Liver (tissue), 9 donors: ENCODE results near the gene TP53I11. TPM values are rescaled to one million over a fixed set of nuclear protein-coding genes. Genes with fewer than 3 reads are reported as not detected.

Source experiments
- DNase-seq: peaks from one replicate; pipeline ENCODE4 v3.0.0-alpha.2; 2017; ENCODE audit warnings: low spot score
- H3K27ac ChIP-seq, 2 donors: one replicate each; pipeline ENCODE4 v1.7.0; 2013; ENCODE audit warnings: inconsistent platforms in 2 of 2, low read length in 2 of 2, control low read depth in 1 of 2, low read depth in 1 of 2, mild to moderate bottlenecking in 1 of 2
- H3K27me3 ChIP-seq, 4 donors: one replicate each; pipeline versions ENCODE4 v1.6.1 to v1.7.0; 2013; ENCODE audit warnings: low read length in 3 of 4, inconsistent platforms in 1 of 4, mild to moderate bottlenecking in 1 of 4, moderate library complexity in 1 of 4; ENCODE audit not compliant: control insufficient read depth in 4 of 4, insufficient read depth in 4 of 4
- H3K36me3 ChIP-seq, 4 donors: one replicate each; pipeline versions ENCODE4 v1.6.1 to v1.7.0; 2013; ENCODE audit warnings: low read length in 3 of 4, mild to moderate bottlenecking in 3 of 4, low read depth in 1 of 4, moderate library complexity in 1 of 4; ENCODE audit not compliant: control insufficient read depth in 4 of 4, insufficient read depth in 3 of 4
- H3K4me1 ChIP-seq, 4 donors: one replicate each; pipeline versions ENCODE4 v1.6.1 to v1.7.0; 2013; ENCODE audit warnings: low read length in 3 of 4, mild to moderate bottlenecking in 3 of 4, moderate library complexity in 1 of 4; ENCODE audit not compliant: control insufficient read depth in 4 of 4, insufficient read depth in 4 of 4
- H3K4me3 ChIP-seq, 3 donors: one replicate each; pipeline versions ENCODE4 v1.6.1 to v1.7.0; 2013; ENCODE audit warnings: low read length in 3 of 3, control low read depth in 1 of 3, low read depth in 1 of 3, mild to moderate bottlenecking in 1 of 3
- H3K9ac ChIP-seq, 2 donors: one replicate each; pipeline ENCODE4 v1.7.0; 2013; ENCODE audit warnings: low read length in 2 of 2, mild to moderate bottlenecking in 2 of 2, moderate library complexity in 2 of 2, control low read depth in 1 of 2, low read depth in 1 of 2
- H3K9me3 ChIP-seq, 4 donors: one replicate each; pipeline versions ENCODE4 v1.6.1 to v1.7.0; 2013; ENCODE audit warnings: low read length in 3 of 4; ENCODE audit not compliant: control insufficient read depth in 4 of 4
- ATF3 ChIP-seq: IDR thresholded peaks from 2 replicates; pipeline ENCODE4 v1.6.1; 2016; ENCODE audit warnings: antibody characterized with exemption
- CTCF ChIP-seq: fragments of 150-350 bp; IDR thresholded peaks from 2 replicates; pipeline ENCODE4 v1.5.1; 2017; ENCODE audit warnings: improper control_type of control experiment, low read depth, low read length; ENCODE audit not compliant: missing input control
- EGR1 ChIP-seq, 2 donors: IDR thresholded peaks; 2 replicates each; pipeline ENCODE4 v1.6.1; 2016 to 2018; ENCODE audit warnings: antibody characterized with exemption in 2 of 2, low read depth in 2 of 2
- FOXA2 ChIP-seq: IDR thresholded peaks from 2 replicates; pipeline ENCODE4 v1.6.1; 2016; ENCODE audit warnings: antibody characterized with exemption
- GABPA ChIP-seq, 2 donors: IDR thresholded peaks in 1 of 2; conservative IDR thresholded peaks in 1 of 2; 2 replicates each; pipeline ENCODE4 v1.6.1; 2016; ENCODE audit warnings: antibody characterized with exemption in 2 of 2, mild to moderate bottlenecking in 1 of 2, moderate library complexity in 1 of 2
- HNF4A ChIP-seq, 2 donors: conservative IDR thresholded peaks; 2 replicates each; pipeline ENCODE4 v1.6.1; 2016; ENCODE audit warnings: antibody characterized with exemption in 2 of 2, mild to moderate bottlenecking in 2 of 2
- HNF4G ChIP-seq: IDR thresholded peaks from 2 replicates; pipeline ENCODE4 v1.6.1; 2016; ENCODE audit warnings: antibody characterized with exemption
- JUND ChIP-seq, 2 donors: IDR thresholded peaks; 2 replicates each; pipeline ENCODE4 v1.6.1; 2016; ENCODE audit warnings: antibody characterized with exemption in 2 of 2
- MAX ChIP-seq: IDR thresholded peaks from 2 replicates; pipeline ENCODE4 v1.6.1; 2016; ENCODE audit warnings: antibody characterized with exemption
- NR2F2 ChIP-seq: IDR thresholded peaks from 2 replicates; pipeline ENCODE4 v1.6.1; 2016; ENCODE audit warnings: antibody characterized with exemption
- RAD21 ChIP-seq, 2 donors: IDR thresholded peaks; 2 replicates each; pipeline ENCODE4 v1.6.1; 2016; ENCODE audit warnings: antibody characterized with exemption in 2 of 2, mild to moderate bottlenecking in 2 of 2
- RXRA ChIP-seq, 2 donors: IDR thresholded peaks; 2 replicates each; pipeline ENCODE4 v1.6.1; 2017 to 2018; ENCODE audit warnings: antibody characterized with exemption in 2 of 2, mild to moderate bottlenecking in 1 of 2
- SP1 ChIP-seq: IDR thresholded peaks from 2 replicates; pipeline ENCODE4 v1.6.1; 2018; ENCODE audit warnings: antibody characterized with exemption, mild to moderate bottlenecking
- TAF1 ChIP-seq: conservative IDR thresholded peaks from 2 replicates; pipeline ENCODE4 v1.6.1; 2016; ENCODE audit warnings: antibody characterized with exemption, mild to moderate bottlenecking
- YY1 ChIP-seq: IDR thresholded peaks from 2 replicates; pipeline ENCODE4 v1.6.1; 2016; ENCODE audit warnings: antibody characterized with exemption, mild to moderate bottlenecking
- ZBTB33 ChIP-seq: IDR thresholded peaks from 2 replicates; pipeline ENCODE4 v1.6.1; 2016; ENCODE audit warnings: antibody characterized with exemption
- WGBS: extraction: QIAGEN DNeasy Blood & Tissue Kit; methylation state at CpG from one replicate; pipeline ENCODE4 v1.1.7; 2013; 5-methylcytosine and 5-hydroxymethylcytosine counted together
- polyA plus RNA-seq, 2 donors: library from polyadenylated mRNA; stranded (reverse) in 1 of 2; unstranded in 1 of 2; fragments of 200-250 nt in 1 of 2; fragments of >200 nt in 1 of 2; fragmentation: Nextera tagmentation in 1 of 2; extraction: Ambion mirVana in 1 of 2; gene quantifications; one replicate each; pipeline versions ENCODE4 v1.2.1 to v1.2.3, GENCODE V29; 2013 to 2015
- total RNA-seq, 2 donors: library from RNA; depleted of rRNA; stranded (reverse); fragments of >200 nt; gene quantifications; one replicate each; pipeline ENCODE4 v1.2.3, GENCODE V29; 2014
- donor health status: healthy.
- donor health status: healthy.
- donor health status: healthy.
- donor health status: healthy.
- donor health status: healthy.

TP53I11 gene
- total and polyA plus RNA-seq, 4 donors: 3.6 to 16.0 (median 8.3) TPM

- no peak for DNase-seq
- Histone ChIP-seq H3K9ac (no peak overlapping the region), H3K27ac (no peak overlapping the region), H3K4me1 (no peaks in the 10 kb centered on the region), H3K4me3 (no peak overlapping the region), H3K36me3 (no peaks in the 10 kb centered on the region), H3K9me3 (no peaks in the 10 kb centered on the region), H3K27me3 (no peaks in the 10 kb centered on the region)
- 93% methylated on average over 3 of the region's 3 CpGs for WGBS
- TF ChIP-seq SP1 (no peak), HNF4A (conservative IDR thresholded peaks at IDR 0.05) (no peak), HNF4G (no peak)
These were observed 63.0 kb downstream of the TP53I11 start for GRCh38 chr11:44887636-44888035.

- H3K27me3 ChIP-seq: no peaks in the 10 kb centered on the region
- H3K9ac ChIP-seq: no peak overlapping the region
- WGBS: 76% methylated on average over 3 of the region's 3 CpGs
- H3K4me1 ChIP-seq: no peaks in the 10 kb centered on the region
- H3K36me3 ChIP-seq: no peaks in the 10 kb centered on the region
- DNase-seq: no peak
- H3K27ac ChIP-seq: no peak overlapping the region
- H3K9me3 ChIP-seq: no peaks in the 10 kb centered on the region
- no peak for TF ChIP-seq CTCF
- TF ChIP-seq RAD21 (IDR thresholded peaks at IDR 0.05): no peak
- no peak for TF ChIP-seq GABPA (IDR thresholded peaks at IDR 0.05 in 1 of 2, conservative IDR thresholded peaks at IDR 0.05 in 1 of 2)
- TF ChIP-seq ATF3: no peak
- no peak for TF ChIP-seq SP1
- no peak for TF ChIP-seq TAF1
- no peak for TF ChIP-seq HNF4A (conservative IDR thresholded peaks at IDR 0.05)
- no peak for TF ChIP-seq JUND (IDR thresholded peaks at IDR 0.05)
- TF ChIP-seq NR2F2: no peak
- TF ChIP-seq FOXA2: no peak
- no peak for TF ChIP-seq ZBTB33
- TF ChIP-seq RXRA (IDR thresholded peaks at IDR 0.05): no peak
- TF ChIP-seq MAX: no peak
- TF ChIP-seq YY1: no peak
- no peak for TF ChIP-seq EGR1 (IDR thresholded peaks at IDR 0.05; ENCODE audit: low read depth in 2 of 2)
- H3K4me3 ChIP-seq: no peak overlapping the region
These were observed 63.9 kb downstream of the TP53I11 start for GRCh38 chr11:44886790-44887140.
